Breast epithelium (tissue), 4 donors: ENCODE results near the gene FAAP24. TPM values are rescaled to one million over a fixed set of nuclear protein-coding genes. Genes with fewer than 3 reads are reported as not detected.
A peak's percentile ranks its signal among the peaks of the same experiment; 100 is the strongest.
"Not testable (repeated sequence)": the region's sequence is repeated elsewhere in the genome, so short reads cannot be mapped to it uniquely, and the experiment has no call there.

ENCODE experiments used
- DNase-seq, 2 donors: peaks; one replicate each; pipeline ENCODE4 v3.0.0-alpha.2; 2019; ENCODE audit warnings: low spot score in 2 of 2
- H3K27ac ChIP-seq, 2 donors: fragments of 200-600 bp; sonication (generic) in 1 of 2; one replicate each; pipeline ENCODE4 v1.5.1; 2016 to 2019; ENCODE audit warnings: mild to moderate bottlenecking in 1 of 2
- H3K27me3 ChIP-seq, 2 donors: fragments of 200-600 bp; sonication (generic) in 1 of 2; one replicate each; pipeline versions ENCODE4 v1.5.1 to v1.6.0; 2017 to 2019; ENCODE audit warnings: control low read depth in 1 of 2, mild to moderate bottlenecking in 1 of 2
- H3K36me3 ChIP-seq: fragments of 200-600 bp; one replicate; pipeline ENCODE4 v1.5.1; 2019
- H3K4me1 ChIP-seq, 2 donors: fragments of 200-600 bp; sonication (generic); one replicate each; pipeline ENCODE4 v1.5.1; 2016 to 2019; ENCODE audit warnings: control low read depth in 1 of 2
- H3K4me3 ChIP-seq, 3 donors: fragments of 200-600 bp; sonication (generic); 1 replicate in 2 of 3; 2 replicates in 1 of 3; pipeline ENCODE4 v1.5.1; 2016 to 2019; ENCODE audit warnings: mild to moderate bottlenecking in 3 of 3, moderate library complexity in 2 of 3
- H3K9me3 ChIP-seq, 2 donors: fragments of 200-600 bp; sonication (generic) in 1 of 2; one replicate each; pipeline ENCODE4 v1.5.1; 2016 to 2019; ENCODE audit warnings: control low read depth in 1 of 2
- POLR2A ChIP-seq: fragments of 450-650 bp; IDR thresholded peaks from one replicate; pipeline ENCODE4 v1.6.1; 2016; ENCODE audit warnings: antibody characterized with exemption, mild to moderate bottlenecking, moderate library complexity
- POLR2AphosphoS5 ChIP-seq, 3 donors: sonication (generic); formaldehyde crosslinking; IDR thresholded peaks; one replicate each; pipeline ENCODE4 v1.6.1; 2017; ENCODE audit warnings: antibody characterized with exemption in 3 of 3
- intact Hi-C: fragments of 100-400 bp; cut with DNase I; formaldehyde crosslinking; loops from one replicate; pipeline ENCODE4 v1.15.1; 2023; ENCODE audit warnings: low total_unique reads
- total RNA-seq, 3 donors: library from RNA; depleted of rRNA; stranded (reverse); fragments of >200 nt; gene quantifications; one replicate each; pipeline ENCODE4 v1.1.0, GENCODE V29; 2016
- TF ChIP-seq, protein P1 (sequence below), 3 donors: fragments of 450-650 bp; IDR thresholded peaks; one replicate each; pipeline ENCODE4 v1.5.1; 2016 to 2017; ENCODE audit warnings: antibody characterized with exemption in 3 of 3, mild to moderate bottlenecking in 3 of 3, moderate library complexity in 3 of 3

FAAP24 gene
- total RNA-seq, 3 donors from 2014 or later = 0.73 to 2.3 (median 1.8) TPM

DNA sequence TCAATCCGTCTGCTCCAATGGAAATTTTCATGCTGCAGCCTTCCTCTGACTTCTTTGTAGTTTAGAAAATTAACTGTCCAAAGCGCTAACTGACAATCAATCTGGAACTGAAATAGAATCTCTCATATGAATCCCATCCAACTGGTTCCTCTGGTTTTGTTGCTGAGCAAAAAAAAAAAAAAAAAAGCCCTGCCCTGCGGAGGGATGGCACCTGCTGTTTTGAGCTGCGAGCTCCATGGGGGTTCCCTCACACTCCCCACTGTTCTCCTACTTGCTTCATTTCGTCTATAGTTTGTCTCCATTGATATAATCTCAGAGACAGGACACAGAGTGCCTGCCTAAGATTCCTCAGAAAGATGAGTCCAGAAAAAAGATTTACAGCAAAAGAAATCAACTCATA, 33.4 kb downstream of the FAAP24 start:
- Histone ChIP-seq H3K9me3 (no peaks in the 10 kb centered on the region), H3K27ac (peak overlapping the region in 1 of 2 donors; percentile 8), H3K4me3 (no peak overlapping the region), H3K36me3 (no peaks in the 10 kb centered on the region), H3K4me1 (no peaks in the 10 kb centered on the region), H3K27me3 (no peaks in the 10 kb centered on the region)
- no peak for TF ChIP-seq POLR2AphosphoS5 (IDR thresholded peaks at IDR 0.05)
- TF ChIP-seq, protein P1, sequence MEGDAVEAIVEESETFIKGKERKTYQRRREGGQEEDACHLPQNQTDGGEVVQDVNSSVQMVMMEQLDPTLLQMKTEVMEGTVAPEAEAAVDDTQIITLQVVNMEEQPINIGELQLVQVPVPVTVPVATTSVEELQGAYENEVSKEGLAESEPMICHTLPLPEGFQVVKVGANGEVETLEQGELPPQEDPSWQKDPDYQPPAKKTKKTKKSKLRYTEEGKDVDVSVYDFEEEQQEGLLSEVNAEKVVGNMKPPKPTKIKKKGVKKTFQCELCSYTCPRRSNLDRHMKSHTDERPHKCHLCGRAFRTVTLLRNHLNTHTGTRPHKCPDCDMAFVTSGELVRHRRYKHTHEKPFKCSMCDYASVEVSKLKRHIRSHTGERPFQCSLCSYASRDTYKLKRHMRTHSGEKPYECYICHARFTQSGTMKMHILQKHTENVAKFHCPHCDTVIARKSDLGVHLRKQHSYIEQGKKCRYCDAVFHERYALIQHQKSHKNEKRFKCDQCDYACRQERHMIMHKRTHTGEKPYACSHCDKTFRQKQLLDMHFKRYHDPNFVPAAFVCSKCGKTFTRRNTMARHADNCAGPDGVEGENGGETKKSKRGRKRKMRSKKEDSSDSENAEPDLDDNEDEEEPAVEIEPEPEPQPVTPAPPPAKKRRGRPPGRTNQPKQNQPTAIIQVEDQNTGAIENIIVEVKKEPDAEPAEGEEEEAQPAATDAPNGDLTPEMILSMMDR (IDR thresholded peaks at IDR 0.05) = no peak
- DNase-seq = no peak
- intact Hi-C loops = no loop called here

DNA sequence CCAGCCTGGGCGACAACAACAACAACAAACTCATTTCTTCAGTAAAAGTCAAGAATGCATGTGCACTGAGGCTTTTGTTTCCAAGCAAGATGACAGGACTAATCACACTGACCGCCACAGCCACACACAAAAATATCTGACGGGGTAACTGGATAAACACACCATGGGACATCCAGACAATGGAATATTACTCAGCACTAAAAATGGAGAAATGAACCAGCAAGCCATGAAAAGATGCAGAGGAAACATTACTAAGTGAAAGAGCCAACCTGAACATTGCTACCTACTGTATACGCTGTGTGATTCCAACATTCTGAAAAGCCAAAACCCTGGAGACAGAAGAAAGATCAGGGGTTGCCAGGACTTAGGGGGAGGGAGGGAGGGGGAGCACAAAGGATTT, 36.7 kb downstream of the FAAP24 start:
- Histone ChIP-seq H3K4me3 (no peak overlapping the region), H3K27me3 (no peaks in the 10 kb centered on the region), H3K36me3 (no peaks in the 10 kb centered on the region), H3K9me3 (no peaks in the 10 kb centered on the region), H3K4me1 (no peaks in the 10 kb centered on the region), H3K27ac (no peak overlapping the region)
- DNase-seq = no peak
- TF ChIP-seq POLR2AphosphoS5 (IDR thresholded peaks at IDR 0.05) (no peak), POLR2A (no peak)
- TF ChIP-seq, protein P1 (IDR thresholded peaks at IDR 0.05) = no peak
- intact Hi-C loops = no loop called here

DNA sequence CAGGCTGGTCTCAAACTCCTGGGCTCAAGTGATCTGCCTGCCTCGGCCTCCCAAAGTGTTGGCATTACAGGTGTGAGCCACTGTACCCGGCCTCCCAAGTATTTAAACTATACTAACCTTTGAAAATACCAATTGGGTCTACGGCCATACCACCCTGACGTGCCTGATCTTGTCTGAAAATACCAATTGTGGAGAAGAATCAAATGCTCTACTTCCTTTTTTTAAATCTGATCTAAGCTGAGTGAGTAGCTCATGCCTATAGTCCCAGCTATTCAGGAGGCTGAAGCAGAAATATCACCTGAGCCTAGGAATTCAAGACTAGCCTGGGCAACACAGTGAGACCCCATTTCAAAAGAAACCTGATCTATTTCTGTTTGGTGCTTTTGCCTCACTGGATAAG, 38.8 kb downstream of the FAAP24 start:
- H3K4me3 ChIP-seq, H3K27ac ChIP-seq, H3K36me3 ChIP-seq, intact Hi-C loops, H3K9me3 ChIP-seq, DNase-seq, H3K27me3 ChIP-seq, H3K4me1 ChIP-seq: not testable (repeated sequence)

DNA sequence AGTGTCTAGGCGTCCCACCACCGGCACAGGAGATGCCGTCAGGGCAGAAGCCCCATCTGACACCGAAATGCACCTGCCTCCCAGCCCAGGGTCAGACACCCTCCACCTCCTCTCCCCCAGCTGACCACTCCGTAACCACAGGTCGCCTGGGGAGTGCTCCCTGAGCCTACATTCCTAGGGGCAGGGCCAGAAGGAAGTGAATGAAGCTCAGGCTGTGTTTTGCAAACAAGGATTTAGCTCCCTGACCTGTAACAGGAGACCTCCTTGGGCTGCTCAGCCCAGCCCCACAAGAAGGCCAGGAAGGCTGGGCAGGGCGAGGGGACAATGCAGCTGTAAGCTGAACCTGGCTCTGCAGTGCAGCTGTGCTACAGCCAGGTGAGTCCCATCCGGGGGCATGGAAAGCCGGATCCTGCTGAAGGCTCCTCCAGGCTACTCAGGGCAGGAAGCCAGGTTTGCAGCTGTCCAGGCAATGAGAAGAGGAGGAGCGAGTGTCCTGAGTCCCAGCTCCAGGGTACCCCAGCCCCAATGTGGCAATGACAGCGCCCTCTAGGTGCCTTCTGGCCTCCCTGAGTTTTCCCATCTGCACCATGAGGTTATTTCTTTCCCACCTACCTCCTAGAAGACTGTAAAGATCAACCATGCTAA, 50.6 kb downstream of the FAAP24 start:
- no peaks in the 10 kb centered on the region for H3K36me3 ChIP-seq
- no peak for TF ChIP-seq POLR2AphosphoS5 (IDR thresholded peaks at IDR 0.05)
- TF ChIP-seq, protein P1 (IDR thresholded peaks at IDR 0.05) = no peak
- TF ChIP-seq POLR2A = no peak
- intact Hi-C loops = no loop called here
- H3K9me3 ChIP-seq = no peaks in the 10 kb centered on the region
- H3K27ac ChIP-seq = peak overlapping the region; percentile 36 to 48
- H3K4me1 ChIP-seq = no peaks in the 10 kb centered on the region
- H3K27me3 ChIP-seq = no peaks in the 10 kb centered on the region
- no peak overlapping the region for H3K4me3 ChIP-seq
- peak in 1 of 2 donors; percentile 73 for DNase-seq

GRCh38 chr19:33024398-33024797, 52.4 kb downstream of the FAAP24 start:
- no peak for TF ChIP-seq POLR2A
- no peak for TF ChIP-seq POLR2AphosphoS5 (IDR thresholded peaks at IDR 0.05)
- TF ChIP-seq, protein P1 (IDR thresholded peaks at IDR 0.05) = no peak
- DNase-seq = peak in 1 of 2 donors; percentile 35
- intact Hi-C loops = no loop called here

GRCh38 chr19:33025468-33026238, 53.6 kb downstream of the FAAP24 start:
- peak overlapping the region; percentile 54 to 60 for H3K27ac ChIP-seq
- intact Hi-C loops, H3K36me3 ChIP-seq, H3K9me3 ChIP-seq, H3K4me1 ChIP-seq, H3K27me3 ChIP-seq, H3K4me3 ChIP-seq, DNase-seq: not testable (repeated sequence)

More at GRCh38 chr19:33024398-33024797, 52.4 kb downstream of the FAAP24 start:
- no peaks in the 10 kb centered on the region for H3K4me1 ChIP-seq
- no peaks in the 10 kb centered on the region for H3K36me3 ChIP-seq
- H3K27ac ChIP-seq = peak overlapping the region; percentile 40 to 60
- H3K4me3 ChIP-seq = no peak overlapping the region
- H3K9me3 ChIP-seq = no peaks in the 10 kb centered on the region
- no peaks in the 10 kb centered on the region for H3K27me3 ChIP-seq

DNA sequence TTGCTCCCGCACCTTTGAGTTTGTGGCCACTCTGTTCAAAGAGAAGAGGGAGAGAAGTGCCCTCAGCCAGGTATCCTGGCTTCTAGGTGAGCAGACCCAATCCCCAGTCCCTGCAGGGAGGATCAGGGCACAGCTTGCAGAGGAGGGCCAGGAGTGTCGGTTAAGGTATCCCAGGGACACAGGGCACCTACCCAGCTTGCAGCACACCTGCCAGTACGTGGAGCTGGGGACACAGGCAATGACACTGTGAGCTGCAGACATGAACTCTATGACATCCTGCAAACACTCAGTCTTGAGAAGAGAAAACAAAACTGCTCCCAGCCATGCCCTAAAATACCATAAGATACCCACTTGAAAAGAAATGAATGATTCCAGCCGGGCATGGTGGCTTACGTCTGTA, 54.6 kb downstream of the FAAP24 start:
- H3K27me3 ChIP-seq, H3K9me3 ChIP-seq, intact Hi-C loops, DNase-seq, H3K4me1 ChIP-seq, H3K4me3 ChIP-seq, H3K36me3 ChIP-seq: not testable (repeated sequence)
- peak overlapping the region; percentile 54 to 60 for H3K27ac ChIP-seq
